Stimulated activated CD8-positive, alpha-beta memory T cell treated with anti-CD3 and anti-CD28 coated beads, Interleukin-15, amount 100 ng/mL, for 4 hours (primary cell): ENCODE results near the gene MYO5C.

Source experiments
- DNase-seq, 2 donors: peaks; one replicate each; pipeline ENCODE4 v3.0.0-alpha.2; 2020; ENCODE audit warnings: low read depth in 2 of 2

Gene MYO5C

DNA sequence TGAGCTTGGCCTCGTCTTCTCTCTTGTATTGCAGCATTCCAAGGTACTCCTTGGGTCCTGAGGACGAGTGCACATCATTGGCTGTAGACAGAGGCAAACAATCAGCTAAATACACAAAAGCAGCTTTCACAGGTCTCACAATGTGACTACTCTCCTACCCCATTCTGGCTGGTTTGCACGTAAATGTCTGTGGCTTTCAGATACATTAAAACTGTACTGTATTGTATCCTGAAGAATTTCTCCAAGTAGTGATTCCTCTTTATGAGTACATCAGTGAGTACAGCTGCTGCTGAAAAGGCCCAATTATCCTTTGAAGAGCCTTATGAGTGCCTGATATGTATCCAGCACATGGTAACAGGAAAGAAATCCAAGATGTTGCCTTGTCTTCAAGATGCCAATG, 82.4 kb downstream of the MYO5C start:
- DNase-seq = no peak

GRCh38 chr15:52208306-52208946, 87.2 kb downstream of the MYO5C start:
- peak; percentile 33 to 41 for DNase-seq

DNA sequence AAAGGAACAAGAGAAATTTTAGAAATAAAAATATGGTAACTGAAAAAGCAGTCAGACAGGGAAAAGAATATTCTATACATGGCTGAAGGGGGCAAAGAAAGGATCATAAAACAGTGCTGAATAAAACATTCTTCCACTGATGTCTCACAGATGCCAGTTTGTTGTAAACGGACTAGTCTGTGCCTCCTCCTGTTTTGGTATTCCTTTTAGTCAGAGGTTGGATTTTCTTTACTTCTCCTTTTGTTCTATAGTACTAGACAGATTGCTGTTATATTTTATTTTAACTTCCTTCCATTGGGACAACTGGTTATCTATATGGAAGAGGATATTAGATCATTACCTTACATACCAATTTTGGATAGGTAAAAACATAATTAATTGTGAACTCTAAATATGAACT, 88.4 kb downstream of the MYO5C start:
- no peak for DNase-seq

DNA sequence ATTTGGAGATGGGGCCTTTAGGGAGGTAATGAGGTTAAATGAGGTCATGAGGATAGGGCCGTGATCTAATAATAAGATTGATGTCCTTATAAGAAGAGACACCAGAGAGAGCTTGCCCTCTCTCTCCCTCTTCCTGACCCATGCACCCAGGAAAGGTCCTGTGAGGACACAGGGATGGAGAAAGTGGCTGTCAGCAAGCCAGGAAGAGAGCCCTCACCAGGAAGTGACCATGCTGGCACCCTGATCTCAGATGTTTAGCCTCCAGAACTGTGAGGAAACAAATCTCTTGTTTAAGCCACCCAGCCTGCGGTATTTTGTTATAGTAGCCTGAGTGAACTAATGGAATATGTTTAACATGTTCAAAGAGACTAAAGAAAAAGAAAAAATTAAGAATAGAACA, 89.2 kb downstream of the MYO5C start:
- DNase-seq = no peak

DNA sequence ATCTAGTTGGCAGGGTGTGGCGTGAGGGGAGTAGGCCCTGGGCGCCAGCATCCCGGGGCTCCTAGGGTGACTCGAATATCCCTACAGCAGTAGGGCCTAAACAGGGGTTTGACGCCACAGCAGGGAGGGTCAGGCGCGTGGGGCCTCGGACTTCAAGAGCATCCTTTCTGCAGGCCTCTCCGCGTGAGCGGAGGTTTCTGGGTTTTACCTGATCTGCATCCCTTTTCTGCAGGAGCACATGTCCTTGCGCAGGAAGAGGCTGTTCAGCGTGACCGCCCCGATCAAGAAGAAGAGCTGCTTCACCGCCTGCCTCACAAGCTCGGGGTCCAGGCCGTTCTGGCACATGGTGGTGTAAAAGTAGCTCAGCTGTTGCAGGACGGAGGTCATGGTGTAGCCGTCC, 90.9 kb downstream of the MYO5C start:
- DNase-seq = no peak

- no peak for DNase-seq
Measured at GRCh38 chr15:52200831-52201365, 94.7 kb downstream of the MYO5C start.

DNA sequence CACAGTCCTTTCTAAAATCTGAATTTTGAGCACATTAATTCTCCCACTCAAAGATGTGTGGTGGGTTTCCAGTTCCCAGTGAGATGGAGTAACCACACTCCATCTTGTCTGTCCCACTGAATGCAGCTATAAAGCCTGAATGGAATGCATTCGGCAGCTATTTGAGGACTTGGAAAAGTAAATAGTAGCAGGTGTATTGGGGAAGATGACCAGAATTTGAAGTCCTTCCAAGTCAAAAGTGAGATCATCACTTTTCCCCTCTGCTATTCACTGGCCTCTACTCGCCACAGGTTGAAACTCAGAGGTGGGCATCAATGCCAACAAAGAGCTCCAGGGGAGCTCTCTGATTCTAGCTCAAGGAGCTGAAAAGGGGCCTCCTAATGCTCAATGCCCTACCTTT, 96.3 kb downstream of the MYO5C start:
- DNase-seq = no peak

GRCh38 chr15:52196891-52197290, 98.7 kb downstream of the MYO5C start:
- DNase-seq = no peak

GRCh38 chr15:52193791-52194190, 101.8 kb downstream of the MYO5C start:
- no peak for DNase-seq

DNA sequence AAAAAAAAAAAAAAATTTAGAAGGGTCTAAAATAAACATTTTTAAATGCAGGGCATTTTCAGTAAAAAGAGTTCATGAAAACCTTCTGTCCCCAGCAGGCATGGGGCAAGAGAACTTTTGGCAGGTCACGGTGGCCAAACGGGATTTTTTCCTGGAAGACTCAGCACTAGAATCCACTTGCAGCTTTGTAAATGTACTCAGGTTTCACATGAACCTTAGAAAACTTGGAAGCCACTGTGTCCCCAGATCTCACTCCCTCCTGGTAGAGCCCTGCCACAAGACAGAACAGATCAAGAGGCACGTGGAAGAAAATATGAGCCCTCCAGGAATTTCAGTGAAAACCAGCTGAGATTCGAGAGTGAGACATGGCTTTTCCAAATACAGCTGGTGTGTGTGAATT, 102.3 kb downstream of the MYO5C start:
- no peak for DNase-seq

GRCh38 chr15:52191207-52191606, 104.4 kb downstream of the MYO5C start, which contains the start of gene GNB5:
Gene GNB5 (minus strand): TSS chr15:52191392. CDS start chr15:52184676, 6,716 bp downstream.
- DNase-seq = no peak

DNA sequence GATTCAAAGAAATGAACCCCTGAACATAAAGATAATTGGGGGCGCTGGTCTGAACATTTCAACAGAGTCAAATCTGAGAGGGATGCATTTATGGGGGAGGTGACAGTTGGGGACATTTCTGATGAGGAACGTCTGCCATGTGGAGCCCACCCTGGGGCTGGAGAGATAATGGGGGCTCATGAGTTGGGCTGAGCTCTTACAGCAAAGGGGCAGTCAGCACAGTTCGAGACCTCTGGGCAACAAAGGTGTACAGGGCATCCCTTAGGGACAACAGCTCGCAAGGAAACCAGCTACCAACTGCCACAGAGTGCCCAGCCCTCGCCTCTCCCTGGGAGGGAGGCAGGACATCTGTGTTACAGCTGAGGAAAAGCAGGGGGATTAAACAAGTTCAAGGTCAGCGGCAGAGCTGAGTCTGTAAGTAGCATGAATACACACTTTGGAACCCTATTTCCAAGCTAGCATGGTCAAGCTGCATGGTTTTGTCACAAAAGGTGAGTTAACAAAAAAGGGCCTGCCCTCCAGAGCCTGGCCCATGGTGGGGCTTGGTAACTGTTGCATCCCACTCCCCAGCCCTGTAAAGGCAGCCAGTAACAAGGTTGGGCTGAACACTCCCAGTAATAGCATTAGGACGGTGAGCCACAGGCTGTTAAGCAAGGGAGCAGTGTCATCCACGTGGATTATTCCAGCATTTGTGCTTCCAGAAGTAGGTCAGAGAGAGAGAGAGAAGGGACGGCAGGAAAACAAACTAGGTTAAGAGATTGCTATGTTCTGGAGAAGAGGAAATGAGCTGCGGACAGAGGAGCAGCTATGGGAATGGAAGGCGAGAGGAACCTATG, 108.7 kb downstream of the MYO5C start:
- no peak for DNase-seq

- no peak for DNase-seq
Measured at GRCh38 chr15:52185151-52185561, 110.4 kb downstream of the MYO5C start.

DNA sequence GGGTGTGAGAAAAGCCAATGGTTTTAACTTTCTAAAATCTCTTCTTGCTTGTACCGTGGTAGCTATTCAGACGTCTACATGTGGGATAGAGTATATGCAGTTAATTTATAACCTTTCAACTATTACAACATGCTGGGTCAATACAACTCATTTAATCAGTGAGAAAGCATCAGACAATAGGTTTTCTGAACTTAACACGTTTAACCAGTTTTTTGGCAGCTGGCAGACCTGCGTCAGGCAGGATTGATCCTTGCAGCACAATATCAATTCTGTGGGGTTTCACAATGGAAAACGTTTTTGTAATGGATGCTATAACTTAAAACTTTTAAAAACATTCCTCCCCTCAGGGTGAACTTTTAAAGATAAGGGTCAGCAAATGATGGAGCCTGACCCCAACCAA, 110.9 kb downstream of the MYO5C start:
- no peak for DNase-seq

GRCh38 chr15:52183562-52184173, 111.9 kb downstream of the MYO5C start:
- DNase-seq = no peak

DNA sequence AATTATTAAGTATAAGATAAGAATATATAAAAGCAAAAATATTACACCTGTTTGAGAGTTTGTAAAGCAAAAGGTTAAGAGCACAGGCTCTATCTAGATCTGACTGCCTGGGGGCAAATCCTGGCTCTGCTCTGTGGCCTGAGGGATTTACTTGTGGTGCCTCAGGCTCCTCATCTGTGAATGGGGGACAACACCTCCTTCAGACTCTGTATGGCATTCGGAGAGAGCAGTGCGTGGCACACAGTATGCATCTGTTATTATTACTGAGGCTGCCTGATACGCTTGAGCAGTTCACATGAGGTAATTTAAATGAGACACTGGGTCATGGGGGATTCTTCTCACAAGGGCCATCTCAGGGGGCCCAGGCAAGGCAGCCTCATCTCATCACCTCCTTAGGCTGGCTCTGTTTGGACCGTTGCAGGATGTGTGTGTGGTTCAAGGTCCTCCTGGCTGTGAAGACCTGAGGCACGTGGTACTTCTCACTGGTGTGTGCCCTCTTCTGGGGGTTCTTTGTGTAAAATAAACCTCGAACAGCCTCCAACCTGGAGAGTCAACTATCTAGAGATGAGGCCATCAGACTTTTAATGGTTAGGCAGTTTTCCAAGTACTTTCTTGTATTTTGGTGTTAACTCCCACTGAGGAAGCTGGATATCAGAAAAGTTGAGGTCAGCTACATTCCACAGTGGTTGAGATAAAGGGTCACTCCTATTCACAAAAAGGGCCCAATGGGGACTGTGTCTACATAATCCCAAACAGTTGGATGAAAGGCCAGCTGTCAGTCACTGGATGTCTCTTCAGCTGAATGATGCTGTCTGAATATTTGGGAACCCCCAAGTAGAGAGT, 113.4 kb downstream of the MYO5C start:
- no peak for DNase-seq

DNA sequence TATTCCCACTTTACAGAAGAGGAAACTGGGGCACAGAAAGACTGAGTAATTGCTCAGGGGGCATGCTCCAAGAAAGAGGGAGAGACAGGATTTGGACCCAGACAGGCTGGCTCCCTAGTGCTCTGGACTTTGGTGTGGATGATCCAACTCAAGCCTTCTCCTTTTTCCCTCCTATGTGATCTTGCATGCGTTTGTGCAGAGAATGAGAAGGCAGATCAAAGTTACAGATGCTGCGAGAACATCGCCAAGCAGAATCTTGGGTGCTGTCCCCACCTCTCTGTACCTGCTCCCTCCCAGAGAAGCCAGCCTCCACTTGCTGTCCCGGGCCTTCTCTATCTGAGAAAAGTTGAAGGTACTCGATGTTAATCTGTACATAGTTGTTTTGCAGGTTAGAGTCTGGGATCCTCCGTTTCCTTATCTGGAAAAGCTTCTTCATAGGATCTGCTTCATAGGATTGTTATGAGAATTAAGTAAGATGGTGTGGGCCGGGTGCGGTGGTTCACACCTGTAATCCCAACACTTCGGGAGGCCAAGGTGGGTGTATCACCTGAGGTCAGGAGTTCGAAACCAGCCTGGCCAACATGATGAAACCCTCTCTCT, 114.7 kb downstream of the MYO5C start:
- DNase-seq = no peak

- DNase-seq = no peak
Measured at GRCh38 chr15:52180196-52180835, 115.3 kb downstream of the MYO5C start.

DNA sequence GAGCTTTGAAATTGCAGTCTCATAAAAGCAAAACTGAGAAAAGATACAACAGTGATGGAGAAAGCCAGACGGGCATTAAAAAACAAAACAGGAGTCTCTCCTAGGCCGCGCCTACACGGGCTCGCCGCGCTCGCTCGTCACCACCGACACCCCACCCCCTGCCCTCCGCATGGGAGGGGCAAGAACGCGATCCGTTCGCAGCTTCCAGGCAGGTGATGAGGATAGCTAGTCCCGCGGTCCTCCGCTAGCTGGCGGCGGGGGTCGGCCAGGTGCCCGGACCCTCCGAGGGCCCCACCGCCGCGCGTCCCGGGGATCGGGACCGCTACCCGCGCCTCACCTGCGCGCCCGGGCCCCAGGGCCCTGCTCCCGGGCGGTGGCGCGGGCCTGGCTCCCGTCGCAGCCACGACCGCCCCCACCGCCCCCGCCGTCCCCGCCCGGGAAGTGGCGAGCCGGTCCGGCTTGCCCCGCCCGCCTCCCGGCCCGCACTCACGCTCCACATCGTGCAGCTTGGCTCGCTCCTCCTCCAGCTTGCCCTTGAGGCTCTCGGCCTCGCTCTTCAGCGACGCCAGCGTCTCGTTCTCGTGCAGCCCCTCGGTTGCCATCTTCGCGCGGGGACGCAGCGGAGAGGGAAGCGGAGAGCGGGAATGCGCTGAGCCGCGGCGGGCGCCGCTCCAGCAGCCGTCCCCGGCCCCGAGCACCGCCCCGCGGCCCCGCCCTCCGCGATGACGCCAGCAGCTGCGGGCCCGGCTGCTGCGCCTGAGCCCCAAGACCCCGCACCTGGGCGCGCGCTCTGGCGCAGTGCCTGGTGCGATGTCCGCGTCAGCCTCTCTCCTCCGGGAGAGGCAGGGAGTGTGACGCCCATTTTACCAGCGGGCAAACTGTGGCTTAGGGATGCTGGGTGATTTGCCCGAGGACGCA, 116.1 kb downstream of the MYO5C start:
- DNase-seq = peak; percentile 75 to 77

GRCh38 chr15:52178765-52179164, 116.8 kb downstream of the MYO5C start:
- no peak for DNase-seq
